Heart left ventricle (tissue), 13 donors: ENCODE data around the gene TC2N.

Source experiments
- POLR2A ChIP-seq, 2 donors: fragments of 450-650 bp; IDR thresholded peaks; one replicate each; pipeline ENCODE4 v1.6.1; 2017; ENCODE audit warnings: antibody characterized with exemption in 2 of 2, mild to moderate bottlenecking in 2 of 2, moderate library complexity in 2 of 2
- TF ChIP-seq, protein P1 (sequence below), 12 donors: fragments of 200-600 bp; sonication (generic) in 4 of 12; IDR thresholded peaks; one replicate each; pipeline versions ENCODE4 v1.5.0 to v1.8.0; 2018 to 2022; ENCODE audit warnings: antibody characterized with exemption in 12 of 12, mild to moderate bottlenecking in 5 of 12
- donor health status: ischemic (EF 13 %, LVEDD 7.1; RV severe dilation, severe dysfunction).
- donor health status: DM: no; HTN: yes; CAD: no.
- donor health status: DM: no; HTN: no; CAD: no.
- donor health status: ischemic (EF 25% LVEDD 6.9; RV normal size, moderate dysfunction).
- donor health status: ischemic (EF 25% LVEDD 5.7; RV mildly dilated, moderate dysfunction).
- donor health status: ischemic (EF 35%, LVEDD 5.7; RV mildly dilated, moderate dysfunction).
- donor health status: nonischemic (EF 11% LVEDD 7.7; RV severe dilation, severe dysfunction).
- donor health status: DM: yes; HTN: yes; CAD: no.
- donor health status: PGD.
- donor health status: ischemic (EF 29% LVEDD 5.4; RV normal size, mild dysfunction).
- donor health status: nonischemic (EF 23%, LVEDD 6.1; RV moderate dilation, normal function).

- TF ChIP-seq, protein P1, sequence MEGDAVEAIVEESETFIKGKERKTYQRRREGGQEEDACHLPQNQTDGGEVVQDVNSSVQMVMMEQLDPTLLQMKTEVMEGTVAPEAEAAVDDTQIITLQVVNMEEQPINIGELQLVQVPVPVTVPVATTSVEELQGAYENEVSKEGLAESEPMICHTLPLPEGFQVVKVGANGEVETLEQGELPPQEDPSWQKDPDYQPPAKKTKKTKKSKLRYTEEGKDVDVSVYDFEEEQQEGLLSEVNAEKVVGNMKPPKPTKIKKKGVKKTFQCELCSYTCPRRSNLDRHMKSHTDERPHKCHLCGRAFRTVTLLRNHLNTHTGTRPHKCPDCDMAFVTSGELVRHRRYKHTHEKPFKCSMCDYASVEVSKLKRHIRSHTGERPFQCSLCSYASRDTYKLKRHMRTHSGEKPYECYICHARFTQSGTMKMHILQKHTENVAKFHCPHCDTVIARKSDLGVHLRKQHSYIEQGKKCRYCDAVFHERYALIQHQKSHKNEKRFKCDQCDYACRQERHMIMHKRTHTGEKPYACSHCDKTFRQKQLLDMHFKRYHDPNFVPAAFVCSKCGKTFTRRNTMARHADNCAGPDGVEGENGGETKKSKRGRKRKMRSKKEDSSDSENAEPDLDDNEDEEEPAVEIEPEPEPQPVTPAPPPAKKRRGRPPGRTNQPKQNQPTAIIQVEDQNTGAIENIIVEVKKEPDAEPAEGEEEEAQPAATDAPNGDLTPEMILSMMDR (IDR thresholded peaks at IDR 0.05) = no peak
- TF ChIP-seq POLR2A (IDR thresholded peaks at IDR 0.05) = no peak
Measured at GRCh38 chr14:91786188-91786587, 81.1 kb downstream of the TC2N start.
